Measurements from ENCODE around the gene TRMO. TPM values are rescaled to one million over a fixed set of nuclear protein-coding genes. Genes with fewer than 3 reads are reported as not detected.

Gene TRMO
- total RNA-seq, 1 experiment from 2014 or later = 8.6 TPM

DNA sequence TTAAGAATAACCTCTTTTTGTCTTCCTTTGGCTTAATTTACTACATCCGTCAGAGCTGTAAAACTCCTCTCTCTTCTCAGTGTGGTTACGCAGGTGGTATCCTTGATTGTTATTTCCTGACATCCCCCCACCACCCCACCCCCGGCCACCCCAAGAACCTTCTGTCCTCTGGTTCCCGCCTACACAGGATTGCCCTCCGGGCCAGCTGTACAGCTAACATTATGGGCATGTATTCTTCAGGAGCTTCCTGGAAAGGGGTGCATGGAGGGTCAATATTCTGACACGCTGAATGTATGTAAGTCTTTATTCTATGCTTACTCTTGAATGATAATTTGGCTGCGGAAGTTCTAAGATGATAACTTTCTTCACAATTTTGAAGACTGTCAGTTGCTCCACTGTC is 47.9 kb upstream of the TRMO start:
- H4K5ac ChIP-seq (ENCODE audit: insufficient read length, low read depth, low read length) = no peak overlapping the region
- no peaks in the 10 kb centered on the region for H3K79me1 ChIP-seq (ENCODE audit: insufficient read depth, low read depth, low read length, poor library complexity, severe bottlenecking)
- no peak overlapping the region for H3K56ac ChIP-seq (ENCODE audit: insufficient read length, low read depth, low read length)
- H3K9me3 ChIP-seq (ENCODE audit: control insufficient read depth, low read depth, low read length) = no peaks in the 10 kb centered on the region
- no peaks in the 10 kb centered on the region for H3K23me2 ChIP-seq (ENCODE audit: insufficient read length, low read depth, low read length, poor library complexity, severe bottlenecking)
- H3K27me3 ChIP-seq (ENCODE audit: insufficient read depth, low read length) = no peaks in the 10 kb centered on the region; the same call in 1 of the 2 replicates
- TF ChIP-seq, protein P1, sequence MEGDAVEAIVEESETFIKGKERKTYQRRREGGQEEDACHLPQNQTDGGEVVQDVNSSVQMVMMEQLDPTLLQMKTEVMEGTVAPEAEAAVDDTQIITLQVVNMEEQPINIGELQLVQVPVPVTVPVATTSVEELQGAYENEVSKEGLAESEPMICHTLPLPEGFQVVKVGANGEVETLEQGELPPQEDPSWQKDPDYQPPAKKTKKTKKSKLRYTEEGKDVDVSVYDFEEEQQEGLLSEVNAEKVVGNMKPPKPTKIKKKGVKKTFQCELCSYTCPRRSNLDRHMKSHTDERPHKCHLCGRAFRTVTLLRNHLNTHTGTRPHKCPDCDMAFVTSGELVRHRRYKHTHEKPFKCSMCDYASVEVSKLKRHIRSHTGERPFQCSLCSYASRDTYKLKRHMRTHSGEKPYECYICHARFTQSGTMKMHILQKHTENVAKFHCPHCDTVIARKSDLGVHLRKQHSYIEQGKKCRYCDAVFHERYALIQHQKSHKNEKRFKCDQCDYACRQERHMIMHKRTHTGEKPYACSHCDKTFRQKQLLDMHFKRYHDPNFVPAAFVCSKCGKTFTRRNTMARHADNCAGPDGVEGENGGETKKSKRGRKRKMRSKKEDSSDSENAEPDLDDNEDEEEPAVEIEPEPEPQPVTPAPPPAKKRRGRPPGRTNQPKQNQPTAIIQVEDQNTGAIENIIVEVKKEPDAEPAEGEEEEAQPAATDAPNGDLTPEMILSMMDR (conservative IDR thresholded peaks at IDR 0.05) = no peak
- no peak overlapping the region for H2BK20ac ChIP-seq (ENCODE audit: low read depth, low read length, poor library complexity, severe bottlenecking)
- no peak overlapping the region for H4K91ac ChIP-seq (ENCODE audit: insufficient read length, low read depth, low read length)
- no peak overlapping the region for H3T11ph ChIP-seq (ENCODE audit: low read length)
- no peak overlapping the region for H2AFZ ChIP-seq (ENCODE audit: low read length)
- H3K23ac ChIP-seq (ENCODE audit: insufficient read length, low read depth, low read length) = no peak overlapping the region
- Mint-ChIP-seq H3K4me3 (no peak overlapping the region), H3K27me3 (ENCODE audit: low read depth) (peaks cover 94% of the 10 kb centered on the region), H3K27ac (no peak overlapping the region), H3K4me1 (peaks cover 0 to 5% of the 10 kb centered on the region in 2 experiments; a peak in 2 of 4 replicates), H3K36me3 (ENCODE audit: insufficient read depth in 1 of 3, low read depth in 3 of 3) (no peaks in the 10 kb centered on the region), H3K9me3 (peaks cover 2 to 3% of the 10 kb centered on the region in 2 experiments; a peak in 3 of 5 replicates)
- no peak overlapping the region for H2BK12ac ChIP-seq (ENCODE audit: insufficient read length, low read depth, low read length)
- H3K18ac ChIP-seq (ENCODE audit: insufficient read length, low read depth, low read length) = no peak overlapping the region
- DNase-seq = no peak
- H4K8ac ChIP-seq (replicated peaks; ENCODE audit: insufficient read length, low read depth, low read length) = no peak overlapping the region
- H2BK5ac ChIP-seq (ENCODE audit: insufficient read length, low read length) = no peak overlapping the region
- no peak overlapping the region for H2BK15ac ChIP-seq (ENCODE audit: low read depth, low read length)
- WGBS (ENCODE audit: extremely low coverage, insufficient read length, low lambda C conversion rate) = no CpG with 5 or more reads among the region's 7 CpGs
- no peaks in the 10 kb centered on the region for H3K4me1 ChIP-seq (ENCODE audit: insufficient read depth, low read length)
- no peak overlapping the region for H3K9ac ChIP-seq (ENCODE audit: extremely low read depth, insufficient read length, low read length)
- H3K27ac ChIP-seq (ENCODE audit: insufficient read length, low read depth, low read length) = no peak overlapping the region
- H3K4ac ChIP-seq (ENCODE audit: low read depth, low read length) = no peak overlapping the region
- no peak overlapping the region for H3K14ac ChIP-seq (ENCODE audit: insufficient read depth, low read length)
- H3K79me2 ChIP-seq (ENCODE audit: insufficient read depth, low read length) = no peaks in the 10 kb centered on the region
- H3K4me2 ChIP-seq (ENCODE audit: insufficient read depth, insufficient read length, low read length) = no peak overlapping the region
- no peak overlapping the region for H2AK5ac ChIP-seq (ENCODE audit: insufficient read length, low read length)
- H2BK120ac ChIP-seq (ENCODE audit: low read depth, low read length, poor library complexity, severe bottlenecking) = no peak overlapping the region
- no peaks in the 10 kb centered on the region for H4K20me1 ChIP-seq (ENCODE audit: control insufficient read depth, insufficient read depth, insufficient read length)

All from H9 (cell line).